DND-41 (cell line): ENCODE data around the gene AFF3.

Experiments used
- ATAC-seq: fragments of 200-7000 bp; cut with Tn5 transposase; 3 replicates; pipeline ENCODE4 v1.9.1; 2021; ENCODE audit warnings: low read depth; ENCODE audit not compliant: insufficient read depth
- DNase-seq: peaks from one replicate; pipeline ENCODE4 v3.0.0-alpha.2; 2020
- H2AFZ ChIP-seq: 2 replicates; pipeline ENCODE4 v1.6.0; 2012; ENCODE audit warnings: low read depth, low read length
- H3K27ac ChIP-seq: 2 replicates; pipeline ENCODE4 v1.5.1; 2012; ENCODE audit warnings: low read length, inconsistent platforms
- H3K27me3 ChIP-seq: fragments of 200-600 bp; sonication (generic); 2 replicates; pipeline ENCODE4 v1.6.0; 2012; ENCODE audit warnings: low read length, mild to moderate bottlenecking, inconsistent platforms; ENCODE audit not compliant: insufficient read depth, poor library complexity
- H3K36me3 ChIP-seq: 2 replicates; pipeline ENCODE4 v1.5.1; 2012; ENCODE audit warnings: low read length, inconsistent platforms; ENCODE audit not compliant: insufficient read depth
- H3K4me1 ChIP-seq: 2 replicates; pipeline ENCODE4 v1.5.1; 2012; ENCODE audit warnings: mild to moderate bottlenecking, low read length; ENCODE audit not compliant: insufficient read depth
- H3K4me2 ChIP-seq: 2 replicates; pipeline ENCODE4 v1.6.0; 2012; ENCODE audit warnings: mild to moderate bottlenecking, moderate library complexity, low read length, inconsistent platforms; ENCODE audit not compliant: insufficient read depth
- H3K4me3 ChIP-seq, 2 experiments: fragments of 200-600 bp in 1 of 2; shearing (Covaris generic) in 1 of 2; 2 replicates each; pipeline ENCODE4 v1.5.1; 2012 to 2016; ENCODE audit warnings: inconsistent platforms in 2 of 2, low read length in 2 of 2, mild to moderate bottlenecking in 2 of 2, low read depth in 1 of 2, moderate library complexity in 1 of 2
- H3K79me2 ChIP-seq: 2 replicates; pipeline ENCODE4 v1.6.0; 2012; ENCODE audit warnings: low read length, inconsistent platforms; ENCODE audit not compliant: insufficient read depth
- H3K9ac ChIP-seq: 2 replicates; pipeline ENCODE4 v1.6.0; 2012; ENCODE audit warnings: low read depth, mild to moderate bottlenecking, inconsistent platforms, low read length, moderate library complexity
- H3K9me3 ChIP-seq: 2 replicates; pipeline ENCODE4 v1.5.1; 2012; ENCODE audit warnings: low read length, moderate library complexity, mild to moderate bottlenecking, inconsistent platforms; ENCODE audit not compliant: insufficient read depth, severe bottlenecking
- H4K20me1 ChIP-seq: 2 replicates; pipeline ENCODE4 v1.6.0; 2012; ENCODE audit warnings: low read length; ENCODE audit not compliant: insufficient read depth
- EZH2 ChIP-seq: IDR thresholded peaks from 3 replicates; pipeline ENCODE4 v1.6.1; 2012; ENCODE audit warnings: borderline replicate concordance, low read depth, mild to moderate bottlenecking, moderate library complexity, low read length, inconsistent platforms; ENCODE audit not compliant: severe bottlenecking
- TF ChIP-seq, protein P1 (sequence below): IDR thresholded peaks from 2 replicates; pipeline ENCODE4 v1.5.1; 2012; ENCODE audit warnings: borderline replicate concordance, low read length, moderate library complexity, mild to moderate bottlenecking; ENCODE audit not compliant: poor library complexity, severe bottlenecking; ENCODE audit errors: extremely low read depth

The AFF3 gene

GRCh38 chr2:99648178-99648844 is 494.1 kb downstream of the AFF3 start:
- H3K4me2 ChIP-seq, result no peak overlapping the region

DNA sequence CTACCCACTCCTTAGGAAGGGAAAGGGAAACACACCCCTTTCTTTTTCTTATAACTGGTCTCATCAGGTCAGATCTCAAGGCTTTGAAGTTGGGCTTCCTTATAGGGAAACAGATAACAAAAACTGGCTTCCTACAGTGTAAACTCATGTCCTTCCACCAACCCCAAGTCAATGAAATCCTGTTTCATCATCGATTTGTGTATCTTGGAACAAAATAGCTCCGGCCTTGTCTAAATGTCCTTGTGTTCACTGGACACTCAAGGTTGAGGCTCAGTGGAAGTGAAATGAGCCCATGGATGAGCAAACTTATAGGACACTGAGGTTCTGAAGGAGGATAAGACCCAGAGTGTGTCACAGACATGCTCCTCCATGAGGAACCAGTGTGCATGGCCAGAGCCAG is 496.4 kb downstream of the AFF3 start:
- H3K9me3 ChIP-seq, result no peaks in the 10 kb centered on the region
- H3K9ac ChIP-seq, result no peak overlapping the region
- H3K79me2 ChIP-seq, result no peaks in the 10 kb centered on the region
- no peaks in the 10 kb centered on the region for H3K4me1 ChIP-seq
- no peaks in the 10 kb centered on the region for H4K20me1 ChIP-seq
- H2AFZ ChIP-seq, result no peak overlapping the region
- ATAC-seq (no peak), DNase-seq (no peak)
- no peak overlapping the region for H3K4me2 ChIP-seq
- H3K4me3 ChIP-seq, result no peak overlapping the region
- H3K36me3 ChIP-seq, result peaks cover 6% of the 10 kb centered on the region; the same call in 1 of the 2 replicates
- TF ChIP-seq, protein P1, sequence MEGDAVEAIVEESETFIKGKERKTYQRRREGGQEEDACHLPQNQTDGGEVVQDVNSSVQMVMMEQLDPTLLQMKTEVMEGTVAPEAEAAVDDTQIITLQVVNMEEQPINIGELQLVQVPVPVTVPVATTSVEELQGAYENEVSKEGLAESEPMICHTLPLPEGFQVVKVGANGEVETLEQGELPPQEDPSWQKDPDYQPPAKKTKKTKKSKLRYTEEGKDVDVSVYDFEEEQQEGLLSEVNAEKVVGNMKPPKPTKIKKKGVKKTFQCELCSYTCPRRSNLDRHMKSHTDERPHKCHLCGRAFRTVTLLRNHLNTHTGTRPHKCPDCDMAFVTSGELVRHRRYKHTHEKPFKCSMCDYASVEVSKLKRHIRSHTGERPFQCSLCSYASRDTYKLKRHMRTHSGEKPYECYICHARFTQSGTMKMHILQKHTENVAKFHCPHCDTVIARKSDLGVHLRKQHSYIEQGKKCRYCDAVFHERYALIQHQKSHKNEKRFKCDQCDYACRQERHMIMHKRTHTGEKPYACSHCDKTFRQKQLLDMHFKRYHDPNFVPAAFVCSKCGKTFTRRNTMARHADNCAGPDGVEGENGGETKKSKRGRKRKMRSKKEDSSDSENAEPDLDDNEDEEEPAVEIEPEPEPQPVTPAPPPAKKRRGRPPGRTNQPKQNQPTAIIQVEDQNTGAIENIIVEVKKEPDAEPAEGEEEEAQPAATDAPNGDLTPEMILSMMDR, result no peak
- no peak for TF ChIP-seq EZH2
- H3K27ac ChIP-seq, result no peak overlapping the region
- H3K27me3 ChIP-seq, result no peaks in the 10 kb centered on the region

More at GRCh38 chr2:99648178-99648844, 494.1 kb downstream of the AFF3 start:
- H3K4me3 ChIP-seq, result no peak overlapping the region
- H3K27me3 ChIP-seq, result no peaks in the 10 kb centered on the region
- H3K36me3 ChIP-seq, result peaks cover 6% of the 10 kb centered on the region; the same call in 1 of the 2 replicates
- H3K9ac ChIP-seq, result no peak overlapping the region
- no peaks in the 10 kb centered on the region for H3K4me1 ChIP-seq
- no peak for DNase-seq
- H3K27ac ChIP-seq, result no peak overlapping the region
- H4K20me1 ChIP-seq, result no peaks in the 10 kb centered on the region
- H3K79me2 ChIP-seq, result no peaks in the 10 kb centered on the region
- TF ChIP-seq, protein P1, result no peak
- no peak for TF ChIP-seq EZH2
- no peak overlapping the region for H2AFZ ChIP-seq
- no peak for ATAC-seq
- H3K9me3 ChIP-seq, result no peaks in the 10 kb centered on the region

DNA sequence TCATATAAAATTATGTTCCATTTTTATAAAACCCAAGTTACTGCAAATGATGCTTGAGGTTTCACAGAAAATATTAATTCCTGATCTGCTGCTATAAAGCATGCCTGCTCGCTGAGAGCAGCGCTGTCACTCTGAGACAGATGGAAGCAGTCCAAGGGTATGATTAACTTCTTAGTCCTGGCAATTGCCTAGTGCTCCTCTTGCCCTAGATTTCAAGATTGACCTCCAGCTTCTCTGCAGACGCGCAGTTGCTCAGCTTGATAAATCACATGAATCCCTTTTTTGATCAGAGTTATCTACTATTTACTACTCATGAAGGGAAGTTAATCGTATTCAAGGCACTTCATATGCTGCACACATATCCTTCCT is 498.0 kb downstream of the AFF3 start:
- no peak overlapping the region for H3K4me3 ChIP-seq
- no peaks in the 10 kb centered on the region for H3K4me1 ChIP-seq
- peaks cover 6% of the 10 kb centered on the region; the same call in 1 of the 2 replicates for H3K36me3 ChIP-seq
- no peaks in the 10 kb centered on the region for H3K27me3 ChIP-seq
- H3K4me2 ChIP-seq, result no peak overlapping the region
- no peaks in the 10 kb centered on the region for H3K9me3 ChIP-seq
- no peak overlapping the region for H2AFZ ChIP-seq
- ATAC-seq, result no peak
- H4K20me1 ChIP-seq, result no peaks in the 10 kb centered on the region
- no peak for DNase-seq
- H3K27ac ChIP-seq, result no peak overlapping the region
- no peaks in the 10 kb centered on the region for H3K79me2 ChIP-seq
- TF ChIP-seq, protein P1, result no peak
- no peak for TF ChIP-seq EZH2
- no peak overlapping the region for H3K9ac ChIP-seq
